HG03175 (cell line): ENCODE measurements around the gene ITGB8.

Experiments used
- ATAC-seq: cut with Tn5 transposase; IDR thresholded peaks from one replicate; pipeline ENCODE4 v1.9.1; 2021; ENCODE audit warnings: mild to moderate bottlenecking, moderate library complexity; ENCODE audit not compliant: unreplicated experiment

The ITGB8 gene

GRCh38 chr7:20331910-20332813 lies 1.5 kb downstream of the ITGB8 start:
- no peak for ATAC-seq

- no peak for ATAC-seq
These were observed 7.6 kb downstream of the ITGB8 start for GRCh38 chr7:20338285-20338684.

- ATAC-seq: no peak
These were observed 10.1 kb downstream of the ITGB8 start for GRCh38 chr7:20340839-20341238.

DNA sequence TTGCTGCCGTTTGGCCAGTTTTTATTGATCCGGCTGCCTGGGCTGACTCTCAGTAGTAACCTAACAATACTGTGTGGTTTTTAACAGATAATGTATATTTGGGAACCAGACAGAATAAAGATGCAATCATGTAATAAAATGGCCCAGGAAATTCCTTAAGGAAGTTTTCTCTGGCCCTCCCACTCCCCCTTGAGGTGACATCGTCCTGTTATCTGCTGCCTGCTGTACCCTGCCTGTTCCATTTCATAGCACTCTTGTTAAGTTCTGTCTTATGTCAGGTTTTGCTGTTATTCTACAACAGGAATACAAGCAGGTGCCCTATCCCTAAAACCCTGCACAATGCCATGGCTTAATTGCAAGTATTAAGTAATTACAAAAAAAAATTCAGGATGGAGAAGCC lies 12.5 kb downstream of the ITGB8 start:
- ATAC-seq: no peak

- no peak for ATAC-seq
These were observed 13.2 kb downstream of the ITGB8 start for GRCh38 chr7:20343941-20344340.

DNA sequence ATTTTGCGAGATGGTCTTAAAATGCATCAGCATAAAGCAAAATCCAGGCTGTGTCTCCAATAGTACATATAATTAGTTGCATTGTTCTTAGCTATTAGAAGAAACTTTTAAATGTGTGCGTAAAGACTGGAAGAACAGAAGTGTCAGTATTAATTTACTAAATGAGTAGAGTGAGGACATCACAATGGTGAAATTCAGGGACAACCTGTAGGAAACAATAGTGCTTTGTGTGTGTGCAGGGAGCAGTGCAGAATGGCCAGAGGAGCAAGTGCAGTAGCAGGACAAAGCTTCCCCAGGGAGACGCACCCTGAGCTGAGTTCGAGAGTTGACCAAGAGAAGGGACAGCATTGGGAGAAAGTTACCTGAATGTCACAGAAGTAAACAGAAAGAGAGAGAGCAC lies 13.7 kb downstream of the ITGB8 start:
- ATAC-seq: no peak

DNA sequence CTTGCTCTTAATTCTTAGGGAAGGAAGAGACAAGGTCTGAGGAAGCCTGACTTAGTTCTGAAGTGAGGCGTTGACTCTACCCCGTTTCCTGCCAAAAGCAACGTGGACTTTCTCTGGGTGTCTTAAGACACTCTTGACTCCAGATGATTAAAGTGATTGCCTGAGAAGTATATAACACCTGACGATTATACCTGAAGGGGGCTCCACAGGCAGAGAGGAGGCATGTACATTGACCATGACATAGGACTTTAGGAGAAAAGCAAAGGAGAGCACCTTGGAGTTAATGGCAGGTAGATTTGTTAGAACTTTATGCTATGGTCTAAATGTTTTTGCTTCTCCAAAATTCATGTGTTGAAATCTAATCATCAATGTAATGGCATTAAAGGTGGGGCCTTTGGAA lies 15.9 kb downstream of the ITGB8 start:
- no peak for ATAC-seq

GRCh38 chr7:20347680-20348079 lies 17.0 kb downstream of the ITGB8 start:
- no peak for ATAC-seq

- no peak for ATAC-seq
These were observed 17.6 kb downstream of the ITGB8 start for GRCh38 chr7:20348125-20348807.

GRCh38 chr7:20350518-20350951 lies 19.8 kb downstream of the ITGB8 start:
- no peak for ATAC-seq

DNA sequence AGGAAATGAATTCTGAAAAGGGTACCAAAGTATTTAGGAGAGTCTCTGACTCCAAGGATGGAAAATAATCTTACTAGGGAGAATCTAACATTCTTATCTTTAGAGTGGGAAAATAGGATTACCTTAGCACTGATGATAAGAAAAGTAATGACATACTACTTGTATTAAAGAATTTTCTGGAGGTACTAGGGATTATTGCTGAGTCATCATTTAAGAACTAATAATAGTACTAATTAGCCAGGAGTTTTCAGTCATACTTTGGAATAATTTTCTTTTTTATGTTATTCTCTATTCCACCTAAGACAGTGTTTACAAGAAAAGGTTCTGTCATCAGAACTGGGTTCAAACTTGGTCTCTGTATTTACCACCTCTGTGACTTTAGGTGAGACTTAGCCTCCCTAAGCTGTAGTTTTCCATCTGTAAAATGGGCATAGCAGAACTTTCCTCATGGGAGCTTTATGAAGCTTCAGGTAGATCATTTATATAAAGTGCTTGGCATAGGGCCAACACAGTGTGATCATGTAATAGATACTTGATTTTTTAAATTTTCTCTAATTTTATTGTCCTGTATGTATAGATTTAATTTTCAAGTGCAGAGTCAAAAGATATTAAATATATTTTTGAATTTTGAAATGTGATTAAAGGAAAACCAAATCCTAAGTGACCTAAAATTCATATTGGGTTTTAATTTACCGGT lies 20.4 kb downstream of the ITGB8 start:
- no peak for ATAC-seq

- no peak for ATAC-seq
These were observed 21.2 kb downstream of the ITGB8 start for GRCh38 chr7:20351901-20352300.

GRCh38 chr7:20352573-20353306 lies 22.0 kb downstream of the ITGB8 start:
- ATAC-seq: no peak

- no peak for ATAC-seq
These were observed 24.2 kb downstream of the ITGB8 start for GRCh38 chr7:20354610-20355528.

DNA sequence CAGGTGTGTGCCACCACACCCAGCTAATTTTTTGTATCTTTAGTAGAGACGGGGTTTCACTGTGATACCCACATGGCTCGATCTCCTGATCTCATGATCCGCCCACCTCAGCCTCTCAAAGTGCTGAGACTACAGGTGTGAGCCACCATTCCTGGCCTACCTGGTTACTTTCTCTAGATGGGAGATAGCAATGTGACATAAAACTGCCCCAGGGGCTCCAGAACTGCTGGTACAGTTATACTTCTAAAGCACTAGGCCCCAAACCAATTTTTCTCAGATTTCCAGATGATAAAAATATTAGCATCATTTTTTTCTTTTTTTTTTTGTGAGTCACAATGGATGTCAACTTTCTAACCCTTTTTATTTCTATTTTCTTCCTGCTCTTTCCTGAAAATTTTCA lies 27.4 kb downstream of the ITGB8 start:
- ATAC-seq: no peak

DNA sequence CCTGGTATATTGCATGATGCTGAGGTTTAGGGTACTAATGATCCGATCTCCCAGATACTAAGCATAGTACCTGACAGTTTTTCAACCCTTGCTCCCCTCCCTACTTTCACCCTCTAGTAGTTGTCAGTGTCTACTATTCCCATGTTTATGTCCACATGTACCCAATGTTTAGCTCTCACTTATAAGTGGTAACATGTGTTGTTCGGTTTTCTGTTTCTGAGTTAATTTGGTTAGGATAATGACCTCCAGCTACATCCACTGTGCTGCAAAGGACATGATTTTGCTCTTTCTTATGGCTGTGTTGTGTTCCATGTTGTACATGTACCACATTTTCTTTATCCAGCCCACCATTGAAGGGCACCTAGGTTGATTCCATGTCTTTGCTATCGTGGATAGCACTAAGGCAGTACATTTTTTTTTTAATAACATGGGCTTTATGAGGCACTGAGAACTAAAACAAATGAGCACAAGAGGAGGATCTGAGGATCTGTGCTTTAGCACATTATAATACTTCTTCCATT lies 28.1 kb downstream of the ITGB8 start:
- no peak for ATAC-seq

GRCh38 chr7:20359341-20359963 lies 28.8 kb downstream of the ITGB8 start:
- ATAC-seq: no peak

DNA sequence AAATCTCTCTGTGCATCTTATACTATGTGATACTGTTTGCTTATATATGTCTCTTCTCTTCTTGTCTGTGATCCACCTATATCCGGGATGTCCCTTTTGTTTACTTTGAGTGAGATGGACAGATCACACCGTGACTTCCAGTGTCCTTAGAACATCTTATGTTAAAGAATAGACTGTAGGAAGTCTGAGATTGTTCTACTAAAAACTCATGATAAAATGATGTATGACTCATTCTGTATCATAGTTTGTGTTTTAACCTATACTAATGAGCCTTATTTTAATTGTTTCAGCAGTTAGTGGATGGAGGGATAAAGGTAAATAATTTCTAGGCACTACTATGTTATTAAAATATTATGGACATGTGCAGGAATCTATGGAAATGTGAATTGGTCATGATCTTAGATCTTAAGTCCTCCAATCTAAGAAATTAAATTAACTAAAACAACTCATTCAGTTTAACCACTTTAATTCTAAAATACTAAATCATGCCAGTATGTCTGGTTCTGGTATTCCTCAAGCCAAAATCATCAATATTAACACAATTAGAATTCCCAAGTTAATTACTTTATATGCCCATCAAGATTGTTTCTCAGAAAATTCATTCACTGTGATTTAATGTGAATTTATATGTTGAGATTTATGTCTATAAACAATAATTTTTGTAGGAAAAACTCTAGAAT lies 32.0 kb downstream of the ITGB8 start:
- ATAC-seq: no peak
